ENCODE results near the gene GAD1. TPM values are rescaled to one million over a fixed set of nuclear protein-coding genes. Genes with fewer than 3 reads are reported as not detected.

Gene GAD1
- total and polyA plus RNA-seq, 2 of the 8 experiments (the other 6 are each of a cell fraction or from before 2014, with no cell fraction given) = 0.65 to 1.0 TPM

- no peak overlapping the region for H2BK20ac ChIP-seq (ENCODE audit: low read length)
- WGBS, 2 experiments (ENCODE audit: extremely low coverage in 1 of 2, insufficient coverage in 1 of 2, insufficient read length in 1 of 2, insufficient replicate concordance in 2 of 2, low coverage in 1 of 2, low lambda C conversion rate in 2 of 2, missing lambda C conversion rate in 1 of 2) = 91% methylated on average over 4 of the region's 4 CpGs; no CpG with 5 or more reads in 1 of the 2 experiments
- H3K27ac ChIP-seq (ENCODE audit: low read depth, low read length) = no peak overlapping the region
- no peak overlapping the region for H4K8ac ChIP-seq (ENCODE audit: extremely low read depth, insufficient read depth, low read length)
- no peak overlapping the region for H3K9ac ChIP-seq (replicated peaks in 1 of 4; ENCODE audit: extremely low read depth in 1 of 4, low read depth in 3 of 4, low read length in 3 of 4)
- H3K79me1 ChIP-seq (ENCODE audit: low read depth, low read length) = no peaks in the 10 kb centered on the region
- TF ChIP-seq SIRT6 (IDR thresholded peaks at IDR 0.05; ENCODE audit: low read length) (no peak), BACH1 (IDR thresholded peaks at IDR 0.05; ENCODE audit: low read length) (no peak), ASH2L (IDR thresholded peaks at IDR 0.05; ENCODE audit: low read length) (no peak), CTBP2 (IDR thresholded peaks at IDR 0.05; ENCODE audit: borderline replicate concordance, insufficient read depth, insufficient read length, low read length) (no peak), JUND (IDR thresholded peaks at IDR 0.05; ENCODE audit: low read length) (no peak), RAD21 (IDR thresholded peaks at IDR 0.05 in 1 of 2, conservative IDR thresholded peaks at IDR 0.05 in 1 of 2; ENCODE audit: low read depth in 2 of 2, low read length in 2 of 2) (no peak), TEAD4 (IDR thresholded peaks at IDR 0.05; ENCODE audit: low read depth, low read length) (no peak), SP2 (IDR thresholded peaks at IDR 0.05; ENCODE audit: low read length) (no peak), SP1 (IDR thresholded peaks at IDR 0.05; ENCODE audit: low read depth, low read length) (no peak)
- no peak for FAIRE-seq
- H3K79me2 ChIP-seq (ENCODE audit: control insufficient read depth in 1 of 2, insufficient read depth in 2 of 2, low read length in 2 of 2) = no peaks in the 10 kb centered on the region
- no peaks in the 10 kb centered on the region; the same call in 1 of the 2 replicates for H3K23me2 ChIP-seq (ENCODE audit: low read depth, low read length)
- H3K14ac ChIP-seq (ENCODE audit: insufficient read length) = no peak overlapping the region
- no peaks in the 10 kb centered on the region for H3K9me3 ChIP-seq (ENCODE audit: insufficient read depth in 2 of 2, low read depth in 1 of 2, low read length in 1 of 2)
- H2BK15ac ChIP-seq (ENCODE audit: low read length) = no peak overlapping the region
- H4K91ac ChIP-seq (replicated peaks; ENCODE audit: insufficient read length, low read length) = no peak overlapping the region
- no peak overlapping the region for H3K4me2 ChIP-seq (ENCODE audit: insufficient read depth in 1 of 2, low read depth in 2 of 2, low read length in 2 of 2)
- ChIA-PET POLR2A (ENCODE audit: partially characterized antibody) (interaction anchor here (0.6 kb wide), 1 partner anchor 13 kb away, joined by 3 read pairs; no protein-coding TSS in a partner anchor), CTCF (ENCODE audit: partially characterized antibody) (interaction anchor here (1.0 to 3.0 kb wide), 2 partner anchors 9 to 14 kb away, joined by 3 to 14 read pairs; no protein-coding TSS in a partner anchor)
- H3K4me1 ChIP-seq (replicated peaks in 1 of 4; ENCODE audit: control insufficient read depth in 3 of 4, insufficient read depth in 4 of 4, low read length in 3 of 4) = no peaks in the 10 kb centered on the region; a peak in 1 of 7 replicates
- no peak for DNase-seq (ENCODE audit: low read depth in 1 of 2, low spot score in 2 of 2)
- no peak overlapping the region for H2BK120ac ChIP-seq (replicated peaks; ENCODE audit: low read depth, low read length)
- H3K18ac ChIP-seq (ENCODE audit: extremely low read depth, low read length) = no peak overlapping the region
- H3K27me3 ChIP-seq (replicated peaks in 1 of 4; ENCODE audit: control insufficient read depth in 3 of 4, extremely low read depth in 1 of 4, insufficient read depth in 3 of 4, low read length in 3 of 4) = peaks cover 0 to 16% (median 12%) of the 10 kb centered on the region in 4 experiments; a peak in 5 of 7 replicates
- no peak overlapping the region for H3K4me3 ChIP-seq (ENCODE audit: extremely low read depth in 1 of 4, insufficient read depth in 2 of 4, low read depth in 3 of 4, low read length in 4 of 4)
- H2AK5ac ChIP-seq (ENCODE audit: low read depth, low read length) = no peak overlapping the region; the same call in 1 of the 2 replicates
- no peak overlapping the region for H2AFZ ChIP-seq (ENCODE audit: low read length)
- no peak overlapping the region for H4K5ac ChIP-seq (ENCODE audit: insufficient read length, low read depth, low read length)
- H3K23ac ChIP-seq (ENCODE audit: insufficient read length) = no peak overlapping the region
- H3K4ac ChIP-seq (replicated peaks; ENCODE audit: insufficient read length, low read depth, low read length) = no peak overlapping the region
- no peak overlapping the region for H2BK5ac ChIP-seq (ENCODE audit: low read depth, low read length)
- H3K36me3 ChIP-seq (ENCODE audit: control insufficient read depth in 2 of 4, insufficient read depth in 4 of 4, low read length in 3 of 4) = no peaks in the 10 kb centered on the region; a peak in 1 of 8 replicates
- H2BK12ac ChIP-seq (ENCODE audit: low read depth, low read length) = no peak overlapping the region
- no peak overlapping the region for H3K56ac ChIP-seq (replicated peaks; ENCODE audit: insufficient read length, low read depth, low read length)
- no peaks in the 10 kb centered on the region for H4K20me1 ChIP-seq (replicated peaks in 1 of 2; ENCODE audit: control insufficient read depth in 1 of 2, insufficient read depth in 2 of 2, low read length in 2 of 2)
Observed at GRCh38 chr2:170831115-170831514, 14.4 kb downstream of the GAD1 start.
